GM13976 (cell line): ENCODE data around the gene MRPL28.

Experiments used
- DNase-seq: peaks from one replicate; pipeline ENCODE4 v3.0.0; 2012; ENCODE audit warnings: low spot score
- in situ Hi-C: fragments of 300-500 bp; cut with MboI; formaldehyde crosslinking; loops from one replicate; pipeline ENCODE4 v1.12.0; 2022; ENCODE audit warnings: low sequenced_read_pairs, mixed read lengths, inconsistent platforms; ENCODE audit not compliant: unreplicated experiment
- TF ChIP-seq, protein P1 (sequence below): IDR thresholded peaks from 2 replicates; pipeline ENCODE4 v1.5.1; 2012; ENCODE audit warnings: borderline replicate concordance, mild to moderate bottlenecking; ENCODE audit not compliant: insufficient read depth; ENCODE audit errors: extremely low read depth, missing control alignments, control extremely low read depth

Gene MRPL28

DNA sequence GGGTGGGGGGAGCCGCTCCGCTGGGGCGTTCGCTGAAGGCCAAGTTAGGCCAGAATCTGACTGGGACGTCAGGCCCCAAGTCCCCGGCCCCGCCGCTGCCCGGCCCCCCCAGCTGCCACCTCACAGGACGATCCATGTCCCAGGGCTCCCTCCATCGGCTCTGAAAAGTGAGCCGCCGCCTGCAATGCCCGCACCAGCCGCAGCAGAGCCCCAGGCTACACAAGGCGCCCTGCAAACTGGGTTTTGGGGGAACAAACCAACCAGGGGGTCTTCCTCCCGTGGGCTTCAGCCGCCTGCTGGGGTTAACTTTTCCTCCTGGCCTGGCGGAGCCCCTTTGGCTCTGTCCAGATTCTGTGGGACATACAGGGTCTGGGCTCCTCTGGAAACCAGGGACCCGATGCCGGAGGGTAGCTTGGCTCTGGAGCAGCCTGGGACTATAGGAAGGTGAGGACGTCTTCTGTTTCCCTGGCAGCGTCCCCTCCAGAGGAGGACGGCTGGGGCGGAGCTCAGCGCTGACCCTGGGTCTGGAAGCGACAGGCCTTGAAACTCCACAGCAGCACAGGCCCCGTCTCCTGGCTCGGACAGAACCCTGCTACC lies 27.5 kb upstream of the MRPL28 start:
- DNase-seq, result peak; percentile 58
- in situ Hi-C loops, result no loop called here
- TF ChIP-seq, protein P1, sequence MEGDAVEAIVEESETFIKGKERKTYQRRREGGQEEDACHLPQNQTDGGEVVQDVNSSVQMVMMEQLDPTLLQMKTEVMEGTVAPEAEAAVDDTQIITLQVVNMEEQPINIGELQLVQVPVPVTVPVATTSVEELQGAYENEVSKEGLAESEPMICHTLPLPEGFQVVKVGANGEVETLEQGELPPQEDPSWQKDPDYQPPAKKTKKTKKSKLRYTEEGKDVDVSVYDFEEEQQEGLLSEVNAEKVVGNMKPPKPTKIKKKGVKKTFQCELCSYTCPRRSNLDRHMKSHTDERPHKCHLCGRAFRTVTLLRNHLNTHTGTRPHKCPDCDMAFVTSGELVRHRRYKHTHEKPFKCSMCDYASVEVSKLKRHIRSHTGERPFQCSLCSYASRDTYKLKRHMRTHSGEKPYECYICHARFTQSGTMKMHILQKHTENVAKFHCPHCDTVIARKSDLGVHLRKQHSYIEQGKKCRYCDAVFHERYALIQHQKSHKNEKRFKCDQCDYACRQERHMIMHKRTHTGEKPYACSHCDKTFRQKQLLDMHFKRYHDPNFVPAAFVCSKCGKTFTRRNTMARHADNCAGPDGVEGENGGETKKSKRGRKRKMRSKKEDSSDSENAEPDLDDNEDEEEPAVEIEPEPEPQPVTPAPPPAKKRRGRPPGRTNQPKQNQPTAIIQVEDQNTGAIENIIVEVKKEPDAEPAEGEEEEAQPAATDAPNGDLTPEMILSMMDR, result no peak

DNA sequence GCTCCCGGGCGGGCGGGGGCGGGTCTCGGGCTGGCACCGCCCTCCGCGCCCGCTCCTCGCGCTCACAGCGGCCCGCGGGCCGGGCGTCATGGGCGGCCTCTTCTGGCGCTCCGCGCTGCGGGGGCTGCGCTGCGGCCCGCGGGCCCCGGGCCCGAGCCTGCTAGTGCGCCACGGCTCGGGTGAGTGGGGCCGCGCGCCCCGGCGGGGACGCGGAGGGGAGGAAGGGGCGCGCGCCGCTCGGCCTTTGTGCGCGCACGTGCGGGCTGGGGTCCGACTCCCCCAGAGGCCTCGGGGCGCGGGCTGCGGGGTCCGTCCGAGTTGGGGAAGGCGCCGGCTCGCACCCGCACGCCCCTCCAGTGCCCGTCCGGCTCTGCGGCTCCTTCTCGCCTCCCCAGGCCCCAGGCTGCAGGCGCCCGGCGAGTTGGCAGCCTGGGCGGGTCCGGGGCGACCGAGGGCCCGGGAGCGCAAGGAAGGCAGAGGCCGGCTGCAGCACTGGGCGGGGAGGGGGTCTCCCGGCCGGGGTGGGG lies 26.9 kb upstream of the MRPL28 start, which contains the start of gene NME4:
NME4 (plus strand) TSS at position 65 of the 527 bp plus-strand sequence; CDS start at position 89, 24 bp downstream.
- DNase-seq, result peak; percentile 74
- TF ChIP-seq, protein P1, result no peak
- in situ Hi-C loops, result no loop called here

DNA sequence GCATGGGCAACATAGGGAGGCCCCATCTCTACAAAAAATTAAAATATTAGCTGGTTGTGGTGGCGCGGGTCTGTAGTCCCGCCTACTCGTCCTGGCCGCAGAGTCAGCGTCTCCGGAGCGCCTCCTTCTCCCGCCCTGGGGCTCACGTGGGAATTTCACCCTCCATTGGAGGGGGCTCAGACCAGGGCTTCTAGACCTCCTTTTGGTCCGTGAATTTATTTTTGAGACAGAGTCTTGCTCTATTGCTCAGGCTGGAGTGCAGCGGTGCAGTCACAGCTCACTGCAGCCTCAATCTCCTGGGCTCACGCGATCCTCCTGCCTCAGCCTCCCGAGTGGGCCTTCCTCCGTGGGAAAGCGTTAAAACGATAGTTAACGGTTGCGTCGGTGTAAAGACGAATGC lies 26.3 kb upstream of the MRPL28 start:
- peak; percentile 60 for DNase-seq
- TF ChIP-seq, protein P1, result no peak
- in situ Hi-C loops, result no loop called here

DNA sequence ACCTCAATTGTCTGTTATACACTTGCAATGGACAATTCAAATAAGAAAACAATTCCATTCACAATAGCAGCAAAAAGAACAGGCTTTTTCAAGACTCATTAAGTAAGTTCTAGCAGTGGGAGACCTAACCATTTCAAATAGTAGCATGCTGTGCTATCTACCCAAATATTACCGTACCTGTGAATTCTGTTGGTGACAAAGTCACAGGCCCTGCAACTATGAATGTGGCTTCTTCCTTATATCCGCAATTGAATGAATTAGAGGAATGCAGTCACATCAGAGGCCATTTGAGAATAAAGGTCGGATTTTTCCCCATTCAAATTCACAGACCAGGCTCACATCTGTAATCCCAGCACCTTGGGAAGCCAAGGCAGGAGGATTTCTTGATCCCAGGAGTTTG lies 25.9 kb upstream of the MRPL28 start:
- in situ Hi-C loops, result no loop called here
- TF ChIP-seq, protein P1, result no peak
- no peak for DNase-seq

DNA sequence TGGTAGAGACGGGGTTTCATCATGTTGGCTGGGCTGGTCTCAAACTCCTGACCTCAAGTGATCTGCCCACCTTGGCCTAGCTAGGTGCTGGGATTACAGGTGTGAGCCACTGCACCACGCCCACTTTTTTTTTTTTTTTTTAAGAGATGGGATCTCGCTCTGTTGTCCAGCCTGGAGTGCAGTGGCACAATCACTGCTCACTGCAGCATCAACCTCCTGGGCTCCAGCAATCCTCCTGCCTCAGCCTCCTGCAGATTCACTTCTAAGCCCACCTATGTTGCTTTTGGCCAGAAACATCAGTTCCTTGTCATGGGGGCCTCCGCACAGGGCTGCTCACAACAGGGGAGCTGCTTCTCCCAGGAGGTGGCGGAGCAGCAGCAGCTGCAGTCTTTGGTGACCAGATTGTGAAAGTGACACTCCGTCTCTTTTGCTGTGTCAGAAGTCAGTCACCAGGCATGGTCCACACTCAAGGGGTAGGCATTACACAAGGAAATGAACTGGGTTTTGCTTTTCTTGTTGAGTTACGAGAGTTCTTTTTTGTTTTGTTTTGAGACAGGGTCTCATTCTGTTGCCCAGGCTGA lies 22.2 kb upstream of the MRPL28 start:
- in situ Hi-C loops, result no loop called here
- TF ChIP-seq, protein P1, result no peak
- no peak for DNase-seq

DNA sequence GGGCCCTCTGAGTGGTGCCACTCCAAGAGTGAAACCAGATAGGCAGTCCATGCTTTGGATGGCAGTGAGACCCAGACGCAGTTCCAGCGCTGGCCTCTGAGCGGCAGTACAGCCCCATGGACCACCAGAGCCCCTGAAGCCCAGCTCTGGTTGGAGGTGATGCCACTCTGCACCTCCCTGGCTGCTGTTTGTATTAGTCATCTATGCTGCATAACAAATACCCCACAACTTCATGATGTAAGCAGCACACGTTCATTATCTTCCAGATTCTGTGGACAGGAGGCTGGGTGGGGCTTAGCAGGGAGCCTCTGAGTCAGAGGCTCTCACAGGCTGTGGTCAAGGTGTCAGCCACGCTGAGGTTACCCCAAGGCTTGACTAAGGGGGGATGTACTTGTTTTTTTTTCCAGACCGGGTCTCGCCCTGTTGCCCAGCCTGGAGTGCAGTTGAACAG lies 21.6 kb upstream of the MRPL28 start:
- DNase-seq, result peak; percentile 75
- in situ Hi-C loops, result no loop called here
- TF ChIP-seq, protein P1, result peak; percentile 35
